HEK293 (cell line): Measurements from ENCODE around the gene DOP1A.

Source experiments
- CTCF ChIA-PET: fragments of 350-600 bp; formaldehyde crosslinking; extraction: SDS; loops from one replicate; lab custom pipeline; 2021; ENCODE audit warnings: antibody characterized with exemption; lab: Yijun Ruan, JAX
- POLR2A ChIA-PET: fragments of 300-600 bp; formaldehyde crosslinking; extraction: SDS; loops from one replicate; lab custom pipeline; 2020; ENCODE audit warnings: antibody characterized with exemption, inconsistent platforms; lab: Yijun Ruan, JAX
- H3K27ac ChIP-seq: fragments of 200-500 bp; sonication (Bioruptor generic); 2 replicates; pipeline ENCODE4 v1.5.1; 2014; ENCODE audit warnings: low read depth, low read length, control low read depth, inconsistent platforms; ENCODE audit errors: extremely low read depth
- H3K36me3 ChIP-seq, 2 experiments: fragments of 200-500 bp in 1 of 2; sonication (Bioruptor generic) in 1 of 2; 1 replicate in 1 of 2; 2 replicates in 1 of 2; pipeline ENCODE4 v1.5.1; 2014 to 2017; ENCODE audit warnings: inconsistent platforms in 2 of 2, low read length in 2 of 2; ENCODE audit not compliant: control insufficient read depth in 2 of 2, insufficient read depth in 1 of 2
- H3K4me1 ChIP-seq: fragments of 200-500 bp; sonication (Bioruptor generic); 2 replicates; pipeline ENCODE4 v1.5.1; 2014; ENCODE audit warnings: mild to moderate bottlenecking, low read length, inconsistent platforms; ENCODE audit not compliant: control insufficient read depth, insufficient read depth
- H3K4me3 ChIP-seq: 2 replicates; pipeline ENCODE4 v1.5.1; 2011; ENCODE audit warnings: low read depth, mild to moderate bottlenecking, control low read depth, low read length, moderate library complexity
- H3K9me3 ChIP-seq: fragments of 200-500 bp; sonication (Bioruptor generic); 2 replicates; pipeline ENCODE4 v1.5.1; 2014; ENCODE audit warnings: low read depth, low read length, inconsistent platforms; ENCODE audit not compliant: control insufficient read depth, insufficient read depth
- HOXD13 ChIP-seq: sonication (generic); formaldehyde crosslinking; IDR thresholded peaks from 2 replicates; pipeline ENCODE4 v1.8.0; 2022; ENCODE audit warnings: missing genetic modification reagents, borderline replicate concordance
- KLF16 ChIP-seq: fragments of 450-650 bp; formaldehyde crosslinking; IDR thresholded peaks from 2 replicates; pipeline ENCODE4 v1.5.1; 2017; ENCODE audit warnings: missing biosample characterization, missing genetic modification characterization
- SALL2 ChIP-seq: fragments of 450-650 bp; formaldehyde crosslinking; IDR thresholded peaks from 2 replicates; pipeline ENCODE4 v1.5.0; 2017; ENCODE audit warnings: missing biosample characterization, mild to moderate bottlenecking, missing genetic modification characterization, borderline replicate concordance
- SCRT2 ChIP-seq: fragments of 450-650 bp; formaldehyde crosslinking; IDR thresholded peaks from 2 replicates; pipeline ENCODE4 v1.5.1; 2016; ENCODE audit warnings: missing biosample characterization, missing genetic modification characterization
- YY1 ChIP-seq: fragments of 450-650 bp; formaldehyde crosslinking; IDR thresholded peaks from 2 replicates; pipeline ENCODE4 v1.5.1; 2018; ENCODE audit warnings: missing biosample characterization, missing genetic modification characterization
- ZFP37 ChIP-seq: fragments of 450-650 bp; formaldehyde crosslinking; IDR thresholded peaks from 2 replicates; pipeline ENCODE4 v1.5.1; 2016; ENCODE audit warnings: missing biosample characterization, missing genetic modification characterization
- ZFP69B ChIP-seq: fragments of 450-650 bp; formaldehyde crosslinking; IDR thresholded peaks from 2 replicates; pipeline ENCODE4 v1.5.1; 2016; ENCODE audit warnings: missing biosample characterization, missing genetic modification characterization
- ZIC2 ChIP-seq: fragments of 450-650 bp; formaldehyde crosslinking; IDR thresholded peaks from 2 replicates; pipeline ENCODE4 v1.5.1; 2016; ENCODE audit warnings: missing biosample characterization, missing genetic modification characterization
- ZNF16 ChIP-seq: fragments of 450-650 bp; formaldehyde crosslinking; IDR thresholded peaks from 2 replicates; pipeline ENCODE4 v1.5.1; 2016; ENCODE audit warnings: low read depth, missing biosample characterization, missing genetic modification characterization
- ZNF214 ChIP-seq: fragments of 450-650 bp; formaldehyde crosslinking; IDR thresholded peaks from 2 replicates; pipeline ENCODE4 v1.5.1; 2017; ENCODE audit warnings: missing biosample characterization, mild to moderate bottlenecking, missing genetic modification characterization, borderline replicate concordance
- ZNF354C ChIP-seq: fragments of 450-650 bp; formaldehyde crosslinking; IDR thresholded peaks from 2 replicates; pipeline ENCODE4 v1.5.1; 2016; ENCODE audit warnings: missing biosample characterization, missing genetic modification characterization, low read depth, borderline replicate concordance
- ZNF394 ChIP-seq: fragments of 450-650 bp; formaldehyde crosslinking; IDR thresholded peaks from 2 replicates; pipeline ENCODE4 v1.5.1; 2016; ENCODE audit warnings: missing biosample characterization, missing genetic modification characterization, mild to moderate bottlenecking, moderate library complexity, borderline replicate concordance
- ZNF544 ChIP-seq: fragments of 450-650 bp; formaldehyde crosslinking; IDR thresholded peaks from 2 replicates; pipeline ENCODE4 v1.5.0; 2017; ENCODE audit warnings: missing biosample characterization, missing genetic modification characterization
- ZNF623 ChIP-seq: fragments of 450-650 bp; formaldehyde crosslinking; IDR thresholded peaks from 2 replicates; pipeline ENCODE4 v1.5.1; 2016; ENCODE audit warnings: missing biosample characterization, missing genetic modification characterization
- ZNF664 ChIP-seq: fragments of 450-650 bp; formaldehyde crosslinking; IDR thresholded peaks from 2 replicates; pipeline ENCODE4 v1.5.1; 2016; ENCODE audit warnings: missing biosample characterization, missing genetic modification characterization
- ZNF677 ChIP-seq: fragments of 450-650 bp; IDR thresholded peaks from 2 replicates; pipeline ENCODE4 v1.5.0; 2018; ENCODE audit warnings: missing biosample characterization, mild to moderate bottlenecking, missing genetic modification characterization, moderate library complexity
- ZNF785 ChIP-seq: fragments of 450-650 bp; formaldehyde crosslinking; IDR thresholded peaks from 2 replicates; pipeline ENCODE4 v1.5.1; 2016; ENCODE audit warnings: missing biosample characterization, missing genetic modification characterization
- ZNF791 ChIP-seq: fragments of 450-650 bp; formaldehyde crosslinking; IDR thresholded peaks from 2 replicates; pipeline ENCODE4 v1.5.1; 2016; ENCODE audit warnings: missing biosample characterization, missing genetic modification characterization
- ZNF837 ChIP-seq: fragments of 450-650 bp; formaldehyde crosslinking; IDR thresholded peaks from 2 replicates; pipeline ENCODE4 v1.5.1; 2016; ENCODE audit warnings: missing biosample characterization, missing genetic modification characterization
- TF ChIP-seq, protein P1 (sequence below): fragments of 450-650 bp; formaldehyde crosslinking; IDR thresholded peaks from 2 replicates; pipeline ENCODE4 v1.5.1; 2017; ENCODE audit warnings: missing biosample characterization, missing genetic modification characterization
- TF ChIP-seq, protein P2 (sequence below): fragments of 450-650 bp; formaldehyde crosslinking; IDR thresholded peaks from 2 replicates; pipeline ENCODE4 v1.5.1; 2017; ENCODE audit warnings: missing biosample characterization, missing genetic modification characterization
- TF ChIP-seq, protein P3 (sequence below): fragments of 450-650 bp; formaldehyde crosslinking; IDR thresholded peaks from 2 replicates; pipeline ENCODE4; 2016; ENCODE audit warnings: missing biosample characterization, missing genetic modification characterization
- TF ChIP-seq, protein P4 (sequence below): fragments of 450-650 bp; formaldehyde crosslinking; IDR thresholded peaks from 2 replicates; pipeline ENCODE4 v1.5.1; 2016; ENCODE audit warnings: missing biosample characterization, missing genetic modification characterization
- TF ChIP-seq, protein P5 (sequence below): fragments of 450-650 bp; formaldehyde crosslinking; IDR thresholded peaks from 2 replicates; pipeline ENCODE4 v1.5.1; 2016; ENCODE audit warnings: missing biosample characterization, missing genetic modification characterization

Gene DOP1A

DNA sequence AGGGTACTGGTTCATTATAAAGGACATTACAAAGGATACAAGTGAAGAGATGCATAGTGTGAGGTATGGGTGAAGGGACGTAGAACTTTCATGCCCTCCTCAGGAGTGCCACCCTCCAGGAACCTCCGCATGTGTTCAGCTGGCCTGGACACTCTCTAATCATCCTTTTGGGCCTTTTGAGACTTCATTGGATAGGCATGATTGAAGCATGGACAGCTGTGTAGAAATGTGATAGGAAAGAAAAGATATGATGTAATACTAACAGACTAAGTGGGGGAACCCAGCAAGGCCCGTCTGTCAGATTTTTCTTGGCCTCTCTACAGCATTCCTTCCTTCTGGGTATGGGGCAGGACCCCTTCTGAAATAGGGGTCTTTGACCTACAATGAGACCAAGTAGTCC is 31.1 kb downstream of the DOP1A start:
- peaks cover 8 to 33% of the 10 kb centered on the region in 2 experiments for H3K36me3 ChIP-seq
- no peaks in the 10 kb centered on the region for H3K9me3 ChIP-seq
- H3K4me1 ChIP-seq, result no peaks in the 10 kb centered on the region
- no peak overlapping the region for H3K27ac ChIP-seq
- ChIA-PET CTCF (interaction anchor here (0.7 to 1.7 kb wide), 2 partner anchors 31 to 148 kb away, joined by 4 to 6 read pairs; partner anchors contain the start of gene DOP1A), POLR2A (no interaction called here)
- H3K4me3 ChIP-seq, result no peak overlapping the region
- no peak for TF ChIP-seq ZFP69B (tag by site-specific recombination)
- no peak for TF ChIP-seq ZNF214 (tag by site-specific recombination)
- TF ChIP-seq, protein P1, sequence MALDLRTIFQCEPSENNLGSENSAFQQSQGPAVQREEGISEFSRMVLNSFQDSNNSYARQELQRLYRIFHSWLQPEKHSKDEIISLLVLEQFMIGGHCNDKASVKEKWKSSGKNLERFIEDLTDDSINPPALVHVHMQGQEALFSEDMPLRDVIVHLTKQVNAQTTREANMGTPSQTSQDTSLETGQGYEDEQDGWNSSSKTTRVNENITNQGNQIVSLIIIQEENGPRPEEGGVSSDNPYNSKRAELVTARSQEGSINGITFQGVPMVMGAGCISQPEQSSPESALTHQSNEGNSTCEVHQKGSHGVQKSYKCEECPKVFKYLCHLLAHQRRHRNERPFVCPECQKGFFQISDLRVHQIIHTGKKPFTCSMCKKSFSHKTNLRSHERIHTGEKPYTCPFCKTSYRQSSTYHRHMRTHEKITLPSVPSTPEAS, result no peak
- TF ChIP-seq, protein P2, sequence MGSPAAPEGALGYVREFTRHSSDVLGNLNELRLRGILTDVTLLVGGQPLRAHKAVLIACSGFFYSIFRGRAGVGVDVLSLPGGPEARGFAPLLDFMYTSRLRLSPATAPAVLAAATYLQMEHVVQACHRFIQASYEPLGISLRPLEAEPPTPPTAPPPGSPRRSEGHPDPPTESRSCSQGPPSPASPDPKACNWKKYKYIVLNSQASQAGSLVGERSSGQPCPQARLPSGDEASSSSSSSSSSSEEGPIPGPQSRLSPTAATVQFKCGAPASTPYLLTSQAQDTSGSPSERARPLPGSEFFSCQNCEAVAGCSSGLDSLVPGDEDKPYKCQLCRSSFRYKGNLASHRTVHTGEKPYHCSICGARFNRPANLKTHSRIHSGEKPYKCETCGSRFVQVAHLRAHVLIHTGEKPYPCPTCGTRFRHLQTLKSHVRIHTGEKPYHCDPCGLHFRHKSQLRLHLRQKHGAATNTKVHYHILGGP (tag by site-specific recombination), result no peak
- no peak for TF ChIP-seq ZFP37 (tag by site-specific recombination)
- no peak for TF ChIP-seq ZNF623 (tag by site-specific recombination)
- no peak for TF ChIP-seq YY1 (tag by site-specific recombination)
- TF ChIP-seq, protein P3, sequence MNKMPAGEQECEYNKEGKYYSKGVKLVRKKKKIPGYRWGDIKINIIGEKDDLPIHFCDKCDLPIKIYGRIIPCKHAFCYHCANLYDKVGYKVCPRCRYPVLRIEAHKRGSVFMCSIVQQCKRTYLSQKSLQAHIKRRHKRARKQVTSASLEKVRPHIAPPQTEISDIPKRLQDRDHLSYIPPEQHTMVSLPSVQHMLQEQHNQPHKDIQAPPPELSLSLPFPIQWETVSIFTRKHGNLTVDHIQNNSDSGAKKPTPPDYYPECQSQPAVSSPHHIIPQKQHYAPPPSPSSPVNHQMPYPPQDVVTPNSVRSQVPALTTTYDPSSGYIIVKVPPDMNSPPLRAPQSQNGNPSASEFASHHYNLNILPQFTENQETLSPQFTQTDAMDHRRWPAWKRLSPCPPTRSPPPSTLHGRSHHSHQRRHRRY (tag by site-specific recombination), result no peak
- TF ChIP-seq ZNF544, result no peak
- no peak for TF ChIP-seq ZNF785 (tag by site-specific recombination)
- TF ChIP-seq ZNF16 (tag by site-specific recombination), result no peak
- no peak for TF ChIP-seq ZNF677 (tag by site-specific recombination)
- TF ChIP-seq ZNF791 (tag by site-specific recombination), result no peak
- TF ChIP-seq ZIC2, result no peak
- TF ChIP-seq ZNF837 (tag by site-specific recombination), result no peak
- TF ChIP-seq ZNF354C (tag by site-specific recombination), result no peak
- TF ChIP-seq HOXD13 (CRISPR knock-in tag), result no peak
- no peak for TF ChIP-seq SALL2 (tag by site-specific recombination)
- TF ChIP-seq, protein P4, sequence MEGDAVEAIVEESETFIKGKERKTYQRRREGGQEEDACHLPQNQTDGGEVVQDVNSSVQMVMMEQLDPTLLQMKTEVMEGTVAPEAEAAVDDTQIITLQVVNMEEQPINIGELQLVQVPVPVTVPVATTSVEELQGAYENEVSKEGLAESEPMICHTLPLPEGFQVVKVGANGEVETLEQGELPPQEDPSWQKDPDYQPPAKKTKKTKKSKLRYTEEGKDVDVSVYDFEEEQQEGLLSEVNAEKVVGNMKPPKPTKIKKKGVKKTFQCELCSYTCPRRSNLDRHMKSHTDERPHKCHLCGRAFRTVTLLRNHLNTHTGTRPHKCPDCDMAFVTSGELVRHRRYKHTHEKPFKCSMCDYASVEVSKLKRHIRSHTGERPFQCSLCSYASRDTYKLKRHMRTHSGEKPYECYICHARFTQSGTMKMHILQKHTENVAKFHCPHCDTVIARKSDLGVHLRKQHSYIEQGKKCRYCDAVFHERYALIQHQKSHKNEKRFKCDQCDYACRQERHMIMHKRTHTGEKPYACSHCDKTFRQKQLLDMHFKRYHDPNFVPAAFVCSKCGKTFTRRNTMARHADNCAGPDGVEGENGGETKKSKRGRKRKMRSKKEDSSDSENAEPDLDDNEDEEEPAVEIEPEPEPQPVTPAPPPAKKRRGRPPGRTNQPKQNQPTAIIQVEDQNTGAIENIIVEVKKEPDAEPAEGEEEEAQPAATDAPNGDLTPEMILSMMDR, result no peak
- TF ChIP-seq SCRT2, result no peak

DNA sequence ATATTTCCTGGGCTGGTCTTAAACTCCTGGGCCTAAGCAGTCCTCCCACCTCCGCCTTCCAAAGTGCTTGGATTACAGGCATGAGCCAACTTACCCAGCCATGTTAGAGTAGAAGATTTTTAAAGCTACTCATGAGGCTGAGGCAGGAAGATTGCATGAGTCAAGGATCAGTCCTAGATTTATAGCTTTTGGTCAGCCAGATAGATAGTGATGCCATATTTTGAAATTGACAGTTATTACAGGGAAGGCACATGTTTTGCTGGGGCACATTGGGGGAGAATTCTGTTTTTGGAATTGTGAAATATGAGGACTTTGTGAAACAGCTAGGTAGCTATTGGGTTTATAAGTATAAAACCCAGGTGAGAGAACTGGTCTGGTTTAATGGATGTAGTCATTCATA is 40.9 kb downstream of the DOP1A start:
- H3K4me1 ChIP-seq, result no peaks in the 10 kb centered on the region
- no peak overlapping the region for H3K27ac ChIP-seq
- peaks cover 34 to 60% of the 10 kb centered on the region in 2 experiments for H3K36me3 ChIP-seq
- TF ChIP-seq ZNF394 (tag by site-specific recombination) (no peak), ZNF664 (tag by site-specific recombination) (no peak), KLF16 (tag by site-specific recombination) (no peak)
- TF ChIP-seq, protein P5, sequence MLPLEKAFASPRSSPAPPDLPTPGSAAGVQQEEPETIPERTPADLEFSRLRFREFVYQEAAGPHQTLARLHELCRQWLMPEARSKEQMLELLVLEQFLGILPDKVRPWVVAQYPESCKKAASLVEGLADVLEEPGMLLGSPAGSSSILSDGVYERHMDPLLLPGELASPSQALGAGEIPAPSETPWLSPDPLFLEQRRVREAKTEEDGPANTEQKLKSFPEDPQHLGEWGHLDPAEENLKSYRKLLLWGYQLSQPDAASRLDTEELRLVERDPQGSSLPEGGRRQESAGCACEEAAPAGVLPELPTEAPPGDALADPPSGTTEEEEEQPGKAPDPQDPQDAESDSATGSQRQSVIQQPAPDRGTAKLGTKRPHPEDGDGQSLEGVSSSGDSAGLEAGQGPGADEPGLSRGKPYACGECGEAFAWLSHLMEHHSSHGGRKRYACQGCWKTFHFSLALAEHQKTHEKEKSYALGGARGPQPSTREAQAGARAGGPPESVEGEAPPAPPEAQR (tag by site-specific recombination), result no peak
- POLR2A ChIA-PET, result no interaction called here
- no peak overlapping the region for H3K4me3 ChIP-seq
- no peaks in the 10 kb centered on the region for H3K9me3 ChIP-seq
- CTCF ChIA-PET, result interaction anchor here (0.6 to 2.0 kb wide), 4 partner anchors 19 to 899 kb away, joined by 3 to 7 read pairs (median 5); partner anchors contain the start of gene DOP1A
